Esophagus muscularis mucosa (tissue), 4 donors: Measurements from ENCODE around the gene TGFBR3.

Experiments
- EP300 ChIP-seq: sonication (generic); formaldehyde crosslinking; IDR thresholded peaks from one replicate; pipeline ENCODE4 v1.6.1; 2017; ENCODE audit warnings: antibody characterized with exemption
- POLR2AphosphoS5 ChIP-seq, 2 donors: sonication (generic); formaldehyde crosslinking; IDR thresholded peaks; one replicate each; pipeline ENCODE4 v1.6.1; 2017; ENCODE audit warnings: antibody characterized with exemption in 2 of 2
- TF ChIP-seq, protein P1 (sequence below), 3 experiments: fragments of 200-600 bp in 2 of 3; fragments of 450-650 bp in 1 of 3; sonication (generic) in 2 of 3; IDR thresholded peaks; one replicate each; pipeline ENCODE4 v1.5.1; 2017 to 2019; ENCODE audit warnings: antibody characterized with exemption in 3 of 3, mild to moderate bottlenecking in 2 of 3, moderate library complexity in 1 of 3

DNA sequence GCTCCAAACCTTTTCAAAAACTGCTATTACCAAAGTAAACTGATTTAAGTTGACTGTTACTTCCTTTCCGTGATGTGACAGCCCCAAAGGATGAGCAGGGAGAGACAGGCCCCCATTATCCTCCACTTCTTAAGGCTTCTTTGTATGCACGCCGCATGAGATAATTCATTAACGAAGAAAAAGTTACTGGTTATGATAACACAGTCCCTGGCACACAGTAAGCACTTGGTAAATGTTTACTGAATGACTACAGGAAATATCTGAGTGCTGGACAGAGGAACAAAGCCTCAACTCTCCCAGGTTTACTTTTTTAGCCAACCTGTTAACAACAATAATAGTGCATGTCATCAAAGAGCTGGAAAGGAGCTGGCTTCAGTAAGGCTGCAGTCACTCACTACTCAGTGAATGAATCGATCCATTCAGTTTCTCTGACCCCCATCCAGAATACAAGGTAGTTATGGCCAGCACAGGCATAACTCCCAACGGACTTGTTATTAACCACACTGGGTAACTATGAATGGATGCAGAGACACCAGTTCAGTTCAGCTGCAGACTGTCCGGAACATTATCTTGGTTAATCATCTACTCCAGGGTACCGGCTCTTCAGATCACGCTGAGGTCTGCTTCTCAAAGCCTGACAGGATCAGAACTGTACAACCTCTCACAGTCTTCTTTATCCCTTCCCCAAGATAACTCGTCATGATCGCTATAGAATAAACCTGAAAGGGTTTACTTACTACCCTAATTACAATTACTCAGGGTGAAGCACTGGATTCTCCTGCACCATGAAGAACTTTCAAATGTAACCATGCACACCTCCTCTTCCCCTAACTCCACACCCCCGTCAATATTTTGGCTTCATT lies 58.3 kb downstream of the TGFBR3 start:
- TF ChIP-seq, protein P1, sequence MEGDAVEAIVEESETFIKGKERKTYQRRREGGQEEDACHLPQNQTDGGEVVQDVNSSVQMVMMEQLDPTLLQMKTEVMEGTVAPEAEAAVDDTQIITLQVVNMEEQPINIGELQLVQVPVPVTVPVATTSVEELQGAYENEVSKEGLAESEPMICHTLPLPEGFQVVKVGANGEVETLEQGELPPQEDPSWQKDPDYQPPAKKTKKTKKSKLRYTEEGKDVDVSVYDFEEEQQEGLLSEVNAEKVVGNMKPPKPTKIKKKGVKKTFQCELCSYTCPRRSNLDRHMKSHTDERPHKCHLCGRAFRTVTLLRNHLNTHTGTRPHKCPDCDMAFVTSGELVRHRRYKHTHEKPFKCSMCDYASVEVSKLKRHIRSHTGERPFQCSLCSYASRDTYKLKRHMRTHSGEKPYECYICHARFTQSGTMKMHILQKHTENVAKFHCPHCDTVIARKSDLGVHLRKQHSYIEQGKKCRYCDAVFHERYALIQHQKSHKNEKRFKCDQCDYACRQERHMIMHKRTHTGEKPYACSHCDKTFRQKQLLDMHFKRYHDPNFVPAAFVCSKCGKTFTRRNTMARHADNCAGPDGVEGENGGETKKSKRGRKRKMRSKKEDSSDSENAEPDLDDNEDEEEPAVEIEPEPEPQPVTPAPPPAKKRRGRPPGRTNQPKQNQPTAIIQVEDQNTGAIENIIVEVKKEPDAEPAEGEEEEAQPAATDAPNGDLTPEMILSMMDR (IDR thresholded peaks at IDR 0.05) = no peak
- TF ChIP-seq POLR2AphosphoS5 (IDR thresholded peaks at IDR 0.05) = no peak
- TF ChIP-seq EP300 = no peak
